GM13976 (cell line): ENCODE results near the gene CLBA1.
"Not testable (repeated sequence)": the region's sequence is repeated elsewhere in the genome, so short reads cannot be mapped to it uniquely, and the experiment has no call there.

Experiments used
- DNase-seq: peaks from one replicate; pipeline ENCODE4 v3.0.0; 2012; ENCODE audit warnings: low spot score
- CTCF ChIP-seq: IDR thresholded peaks from 2 replicates; pipeline ENCODE4 v1.5.1; 2012; ENCODE audit warnings: borderline replicate concordance, mild to moderate bottlenecking; ENCODE audit not compliant: insufficient read depth; ENCODE audit errors: extremely low read depth, missing control alignments, control extremely low read depth
- in situ Hi-C: fragments of 300-500 bp; cut with MboI; formaldehyde crosslinking; loops from one replicate; pipeline ENCODE4 v1.12.0; 2022; ENCODE audit warnings: low sequenced_read_pairs, mixed read lengths, inconsistent platforms; ENCODE audit not compliant: unreplicated experiment

The CLBA1 gene

DNA sequence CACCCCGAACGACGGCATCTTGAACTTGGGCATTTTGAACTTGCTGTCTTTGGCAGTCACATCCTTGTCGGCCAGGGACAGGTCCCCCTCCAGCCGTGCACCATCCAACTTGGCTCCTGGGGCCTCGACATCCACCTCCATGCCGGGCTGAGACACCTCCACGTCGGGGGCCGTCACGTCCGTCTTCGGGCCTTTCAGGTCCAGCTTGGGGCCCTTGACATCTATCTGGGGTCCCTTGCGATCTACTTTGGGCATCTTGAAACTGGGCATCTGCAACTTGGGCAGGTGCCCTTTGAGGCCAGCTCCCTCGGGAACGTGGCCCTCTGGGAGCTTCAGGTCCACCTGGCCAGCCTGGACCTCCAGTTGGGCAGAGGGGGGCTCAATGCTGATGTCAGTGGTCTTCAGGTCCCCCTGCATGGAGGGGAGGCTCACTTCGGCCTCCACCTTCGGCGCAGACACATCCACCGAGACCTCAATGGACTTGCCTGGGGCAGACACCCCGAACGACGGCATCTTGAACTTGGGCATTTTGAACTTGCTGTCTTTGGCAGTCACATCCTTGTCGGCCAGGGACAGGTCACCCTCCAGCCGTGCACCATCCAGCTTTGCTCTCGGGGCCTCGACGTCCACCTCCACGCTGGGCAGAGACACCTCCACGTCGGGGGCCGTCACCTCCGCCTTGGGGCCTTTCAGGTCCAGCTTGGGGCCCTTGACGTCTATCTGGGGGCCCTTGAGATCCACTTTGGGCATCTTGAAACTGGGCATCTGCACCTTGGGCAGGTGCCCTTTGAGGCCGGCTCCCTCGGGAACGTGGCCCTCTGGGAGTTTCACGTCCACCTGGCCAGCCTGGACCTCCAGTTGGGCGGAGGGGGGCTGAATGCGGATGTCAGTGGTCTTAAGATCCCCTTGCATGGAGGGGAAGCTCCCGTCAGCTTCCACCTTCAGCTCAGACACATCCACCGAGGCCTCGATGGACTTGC, 39.3 kb upstream of the CLBA1 start:
- in situ Hi-C loops, DNase-seq: not testable (repeated sequence)

DNA sequence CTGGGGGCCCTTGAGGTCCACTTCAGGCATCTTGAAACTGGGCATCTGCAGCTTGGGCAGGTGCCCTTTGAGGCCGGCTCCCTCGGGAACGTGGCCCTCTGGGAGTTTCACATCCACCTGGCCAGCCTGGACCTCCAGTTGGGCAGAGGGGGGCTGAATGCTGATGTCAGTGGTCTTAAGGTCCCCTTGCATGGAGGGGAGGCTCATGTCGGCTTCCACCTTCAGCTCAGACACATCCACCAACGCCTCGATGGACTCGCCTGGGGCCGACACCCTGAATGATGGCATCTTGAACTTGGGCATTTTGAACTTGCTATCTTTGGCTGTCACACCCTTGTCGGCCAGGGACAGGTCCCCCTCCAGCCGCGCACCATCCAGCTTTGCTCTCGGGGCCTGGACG, 38.4 kb upstream of the CLBA1 start:
- in situ Hi-C loops, DNase-seq: not testable (repeated sequence)

GRCh38 chr14:104947881-104948735, 37.5 kb upstream of the CLBA1 start:
- DNase-seq, in situ Hi-C loops: not testable (repeated sequence)

DNA sequence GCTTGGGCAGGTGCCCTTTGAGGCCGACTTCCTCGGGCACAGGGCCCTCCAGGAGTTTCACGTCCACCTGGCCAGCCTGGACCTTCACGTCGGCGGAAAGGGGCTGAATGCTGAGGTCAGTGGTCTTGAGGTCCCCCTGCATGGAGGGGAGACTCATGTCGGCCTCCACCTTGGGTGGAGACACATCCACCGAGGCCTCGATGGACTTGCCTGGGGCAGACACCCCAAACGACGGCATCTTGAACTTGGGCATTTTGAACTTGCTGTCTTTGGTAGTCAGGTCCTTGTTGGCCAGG, 36.9 kb upstream of the CLBA1 start:
- in situ Hi-C loops: no loop called here
- no peak for TF ChIP-seq CTCF
- no peak for DNase-seq

DNA sequence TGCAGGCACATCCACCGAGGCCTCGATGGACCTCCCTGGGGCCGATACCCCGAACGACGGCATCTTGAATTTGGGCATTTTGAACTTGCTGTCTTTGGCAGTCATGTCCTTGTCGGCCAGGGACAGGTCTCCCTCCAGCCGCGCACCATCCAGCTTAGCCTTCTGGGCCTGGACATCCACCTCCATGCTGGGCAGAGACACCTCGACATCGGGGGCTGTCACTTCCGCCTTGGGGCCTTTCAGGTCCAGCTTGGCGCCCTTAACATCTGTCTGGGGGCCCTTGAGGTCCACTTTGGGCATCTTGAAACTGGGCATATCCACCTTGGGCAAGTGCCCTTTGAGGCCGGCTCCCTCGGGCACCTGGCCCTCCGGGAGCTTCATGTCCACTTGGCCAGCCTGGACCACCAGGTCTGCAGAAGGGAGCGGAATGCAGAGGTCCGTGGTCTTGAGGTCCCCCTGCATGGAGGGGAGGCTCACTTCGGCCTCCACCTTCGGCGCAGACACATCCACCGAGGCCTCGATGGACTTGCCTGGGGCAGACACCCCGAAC, 36.1 kb upstream of the CLBA1 start:
- in situ Hi-C loops, DNase-seq: not testable (repeated sequence)

GRCh38 chr14:104950021-104950420, 35.6 kb upstream of the CLBA1 start:
- in situ Hi-C loops: no loop called here
- no peak for TF ChIP-seq CTCF
- DNase-seq: no peak

- DNase-seq, in situ Hi-C loops: not testable (repeated sequence)
Measured at GRCh38 chr14:104950701-104951100, 34.9 kb upstream of the CLBA1 start.

DNA sequence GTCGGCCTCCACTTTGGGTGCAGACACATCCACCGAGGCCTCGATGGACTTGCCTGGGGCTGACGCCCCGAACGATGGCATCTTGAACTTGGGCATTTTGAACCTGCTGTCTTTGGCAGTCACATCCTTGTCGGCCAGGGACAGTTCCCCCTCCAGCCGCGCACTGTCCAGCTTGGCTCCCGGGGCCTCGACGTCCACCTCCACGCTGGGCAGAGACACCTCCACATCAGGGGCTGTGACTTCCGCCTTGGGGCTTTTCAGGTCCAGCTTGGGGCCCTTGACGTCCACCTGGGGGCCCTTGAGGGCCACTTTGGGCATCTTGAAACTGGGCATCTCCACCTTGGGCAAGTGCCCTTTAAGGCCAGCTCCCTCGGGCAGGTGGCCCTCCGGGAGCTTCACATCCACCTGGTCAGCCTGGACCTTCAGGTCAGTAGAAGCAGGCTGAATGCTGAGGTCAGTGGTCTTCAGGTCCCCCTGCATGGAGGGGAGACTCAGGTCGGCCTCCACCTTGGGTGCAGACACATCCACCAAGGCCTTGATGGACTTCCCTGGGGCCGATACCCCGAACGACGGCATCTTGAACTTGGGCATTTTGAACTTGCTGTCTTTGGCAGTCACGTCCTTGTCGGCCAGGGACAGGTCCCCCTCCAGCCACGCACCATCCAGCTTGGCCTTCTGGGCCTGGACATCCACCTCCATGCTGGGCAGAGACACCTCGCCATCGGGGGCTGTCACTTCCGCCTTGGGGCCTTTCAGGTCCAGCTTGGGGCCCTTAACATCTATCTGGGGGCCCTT, 33.5 kb upstream of the CLBA1 start:
- DNase-seq, in situ Hi-C loops: not testable (repeated sequence)

DNA sequence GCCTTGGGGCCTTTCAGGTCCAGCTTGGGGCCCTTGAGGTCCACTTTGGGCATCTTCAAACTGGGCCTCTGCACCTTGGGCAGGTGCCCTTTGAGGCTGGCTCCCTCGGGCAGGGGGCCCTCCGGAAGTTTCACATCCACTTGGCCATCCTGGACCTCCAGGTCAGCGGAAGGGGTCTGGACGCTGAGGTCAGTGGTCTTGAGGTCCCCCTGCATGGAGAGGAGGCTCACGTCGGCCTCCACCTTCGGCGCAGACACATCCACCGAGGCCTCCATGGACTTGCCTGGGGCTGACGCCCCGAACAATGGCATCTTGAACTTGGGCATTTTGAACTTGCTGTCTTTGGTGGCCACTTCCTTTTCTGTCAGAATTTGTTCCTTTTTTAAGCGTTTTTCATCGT, 32.5 kb upstream of the CLBA1 start:
- in situ Hi-C loops: no loop called here
- DNase-seq: no peak
- TF ChIP-seq CTCF: no peak
